Ishikawa (cell line): ENCODE results near the gene LANCL2.

Source experiments
- CEBPB ChIP-seq: IDR thresholded peaks from 2 replicates; pipeline ENCODE4 v1.6.1; 2012
- CREB1 ChIP-seq: IDR thresholded peaks from 2 replicates; pipeline ENCODE4 v1.6.1; 2012; ENCODE audit warnings: low read depth
- EGR1 ChIP-seq: IDR thresholded peaks from 2 replicates; pipeline ENCODE4 v1.6.1; 2012
- EP300 ChIP-seq: IDR thresholded peaks from 2 replicates; pipeline ENCODE4 v1.6.1; 2012; ENCODE audit warnings: borderline replicate concordance
- FOXM1 ChIP-seq: IDR thresholded peaks from 2 replicates; pipeline ENCODE4 v1.6.1; 2012; ENCODE audit warnings: low read depth, borderline replicate concordance
- MAX ChIP-seq: IDR thresholded peaks from 2 replicates; pipeline ENCODE4 v1.6.1; 2012
- NFIC ChIP-seq: IDR thresholded peaks from 2 replicates; pipeline ENCODE4 v1.6.1; 2012
- RAD21 ChIP-seq: IDR thresholded peaks from 2 replicates; pipeline ENCODE4 v1.6.1; 2012; ENCODE audit warnings: low read depth
- REST ChIP-seq: IDR thresholded peaks from 2 replicates; pipeline ENCODE4 v1.6.1; 2012; ENCODE audit warnings: low read depth, mild to moderate bottlenecking
- TAF1 ChIP-seq: IDR thresholded peaks from 2 replicates; pipeline ENCODE4 v1.6.1; 2012; ENCODE audit warnings: low read depth, mild to moderate bottlenecking
- TCF12 ChIP-seq: IDR thresholded peaks from 2 replicates; pipeline ENCODE4 v1.6.1; 2012; ENCODE audit warnings: low read depth
- TEAD4 ChIP-seq: IDR thresholded peaks from 2 replicates; pipeline ENCODE4 v1.6.1; 2012
- USF1 ChIP-seq: IDR thresholded peaks from 2 replicates; pipeline ENCODE4 v1.6.1; 2012
- YY1 ChIP-seq: IDR thresholded peaks from 2 replicates; pipeline ENCODE4 v1.6.1; 2012; ENCODE audit warnings: low read depth
- ZBTB7A ChIP-seq: IDR thresholded peaks from 2 replicates; pipeline ENCODE4 v1.6.1; 2012; ENCODE audit warnings: low read depth

The LANCL2 gene

GRCh38 chr7:55474944-55475854 is 110.1 kb downstream of the LANCL2 start:
- TF ChIP-seq EP300, result no peak
- no peak for TF ChIP-seq NFIC
- no peak for TF ChIP-seq YY1
- no peak for TF ChIP-seq TAF1

GRCh38 chr7:55475855-55476803 is 111.0 kb downstream of the LANCL2 start:
- no peak for TF ChIP-seq YY1
- peak; percentile 95 for TF ChIP-seq NFIC
- TF ChIP-seq TCF12, result peak; percentile 74
- TF ChIP-seq EP300, result peak; percentile 67; the same call in 1 of the 2 replicates
- TF ChIP-seq FOXM1, result no peak
- no peak for TF ChIP-seq EGR1
- TF ChIP-seq REST, result no peak
- no peak for TF ChIP-seq ZBTB7A
- TF ChIP-seq TAF1, result no peak
- no peak for TF ChIP-seq CEBPB
- peak; percentile 52; the same call in 1 of the 2 replicates for TF ChIP-seq CREB1
- no peak for TF ChIP-seq USF1
- TF ChIP-seq RAD21, result no peak
- TF ChIP-seq MAX, result peak; percentile 35; the same call in 1 of the 2 replicates
- peak; percentile 77 for TF ChIP-seq TEAD4

- TF ChIP-seq RAD21 (no peak), CREB1 (no peak), FOXM1 (no peak), TAF1 (no peak), ZBTB7A (no peak), TCF12 (no peak), CEBPB (no peak), REST (no peak), USF1 (no peak), EP300 (no peak), NFIC (no peak)
Measured at GRCh38 chr7:55476852-55477780, 112.0 kb downstream of the LANCL2 start.

- TF ChIP-seq TAF1 (no peak), RAD21 (no peak), ZBTB7A (no peak), USF1 (no peak)
Measured at GRCh38 chr7:55477781-55478374, 112.7 kb downstream of the LANCL2 start.
